Activated CD4-positive, alpha-beta T cell treated with anti-CD3 and anti-CD28 coated beads for 36 hours (primary cell): ENCODE results near the gene GATA2. TPM values are rescaled to one million over a fixed set of nuclear protein-coding genes. Genes with fewer than 3 reads are reported as not detected.

Experiments
- ATAC-seq: fragments of 200-7000 bp; cut with Tn5 transposase; one replicate; pipeline ENCODE4 v1.10.0; 2021; ENCODE audit warnings: mild to moderate bottlenecking, moderate library complexity
- CTCF ChIA-PET: fragments of 350-600 bp; sonication (Branson Sonifier 250); formaldehyde crosslinking; loops from one replicate; lab custom pipeline; 2021; ENCODE audit warnings: antibody characterized with exemption; lab: Charles Lee
- POLR2A ChIA-PET: fragments of 350-600 bp; sonication (Branson Sonifier 250); formaldehyde crosslinking; loops from one replicate; lab custom pipeline; 2021; ENCODE audit warnings: antibody characterized with exemption, inconsistent platforms; lab: Charles Lee
- DNase-seq: peaks from one replicate; pipeline ENCODE4 v3.0.0-alpha.2; 2020
- H3K27ac Mint-ChIP-seq: one replicate; pipeline ENCODE4 v1.8.0; 2021; ENCODE audit warnings: mixed read lengths
- H3K27me3 Mint-ChIP-seq: one replicate; pipeline ENCODE4 v1.8.0; 2021; ENCODE audit warnings: mixed read lengths
- H3K36me3 Mint-ChIP-seq: one replicate; pipeline ENCODE4 v1.8.0; 2021; ENCODE audit warnings: low read depth, mixed read lengths
- H3K4me1 Mint-ChIP-seq: one replicate; pipeline ENCODE4 v1.8.0; 2021; ENCODE audit warnings: mixed read lengths
- H3K4me3 Mint-ChIP-seq: one replicate; pipeline ENCODE4 v1.8.0; 2021; ENCODE audit warnings: mild to moderate bottlenecking, moderate library complexity, mixed read lengths
- H3K9me3 Mint-ChIP-seq: one replicate; pipeline ENCODE4 v1.8.0; 2021; ENCODE audit warnings: low read depth, mixed read lengths
- intact Hi-C, 2 experiments: fragments of 100-400 bp; cut with DNase I in 1 of 2; cut with micrococcal nuclease in 1 of 2; formaldehyde crosslinking; loops; one replicate each; pipeline versions ENCODE4 v1.14.2 to v1.15.1; 2022 to 2024; cut with DNase I, micrococcal nuclease
- total RNA-seq, 2 experiments: library from RNA; stranded (reverse); gene quantifications; one replicate each; pipeline ENCODE4 v1.2.3, GENCODE V29; 2021

Gene GATA2
- total RNA-seq, 2 experiments from 2014 or later, result 0.05 to 0.07 TPM

DNA sequence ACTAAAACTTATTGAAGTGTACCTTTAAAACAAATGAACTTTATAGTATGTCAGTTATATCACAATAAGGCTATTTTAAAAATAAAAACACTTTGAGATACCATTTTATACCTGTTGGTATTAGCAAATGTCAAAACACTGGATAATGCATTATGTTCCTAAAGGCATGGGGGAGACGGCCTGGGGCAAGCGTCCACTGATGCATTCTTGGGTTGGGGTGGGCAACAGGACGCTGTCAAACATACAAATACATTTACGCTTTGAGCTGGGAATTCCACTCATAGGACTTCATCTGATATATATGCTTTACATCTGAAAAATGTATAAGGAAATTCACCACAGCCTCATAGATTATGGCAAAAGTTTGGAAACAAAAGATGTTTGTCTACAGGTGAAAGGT lies 7.6 kb upstream of the GATA2 start:
- no peaks in the 10 kb centered on the region for H3K9me3 Mint-ChIP-seq
- no peak for ATAC-seq
- DNase-seq, result no peak
- POLR2A ChIA-PET, result no interaction called here
- no peaks in the 10 kb centered on the region for H3K4me1 Mint-ChIP-seq
- intact Hi-C loops, result no loop called here
- no peak overlapping the region for H3K27ac Mint-ChIP-seq
- H3K4me3 Mint-ChIP-seq, result no peak overlapping the region
- CTCF ChIA-PET, result interaction anchor here (2.3 kb wide), 1 partner anchor 74 kb away, joined by 15 read pairs; no protein-coding TSS in a partner anchor
- no peaks in the 10 kb centered on the region for H3K36me3 Mint-ChIP-seq
- H3K27me3 Mint-ChIP-seq, result peaks cover 23% of the 10 kb centered on the region

GRCh38 chr3:128499724-128500275 lies 6.8 kb upstream of the GATA2 start:
- no peaks in the 10 kb centered on the region for H3K36me3 Mint-ChIP-seq
- H3K4me1 Mint-ChIP-seq, result no peaks in the 10 kb centered on the region
- no peaks in the 10 kb centered on the region for H3K9me3 Mint-ChIP-seq
- no peak overlapping the region for H3K27ac Mint-ChIP-seq
- no peak overlapping the region for H3K4me3 Mint-ChIP-seq
- intact Hi-C loops, result loop anchor here (2.0 to 5.0 kb wide), 2 partner anchors 85 to 108 kb away; no protein-coding TSS in a partner anchor
- ATAC-seq, result no peak
- CTCF ChIA-PET, result interaction anchor here (0.6 to 1.8 kb wide), 7 partner anchors 49 to 405 kb away, joined by 3 to 18 read pairs (median 4); no protein-coding TSS in a partner anchor
- DNase-seq, result no peak
- peaks cover 30% of the 10 kb centered on the region for H3K27me3 Mint-ChIP-seq
- POLR2A ChIA-PET, result no interaction called here

DNA sequence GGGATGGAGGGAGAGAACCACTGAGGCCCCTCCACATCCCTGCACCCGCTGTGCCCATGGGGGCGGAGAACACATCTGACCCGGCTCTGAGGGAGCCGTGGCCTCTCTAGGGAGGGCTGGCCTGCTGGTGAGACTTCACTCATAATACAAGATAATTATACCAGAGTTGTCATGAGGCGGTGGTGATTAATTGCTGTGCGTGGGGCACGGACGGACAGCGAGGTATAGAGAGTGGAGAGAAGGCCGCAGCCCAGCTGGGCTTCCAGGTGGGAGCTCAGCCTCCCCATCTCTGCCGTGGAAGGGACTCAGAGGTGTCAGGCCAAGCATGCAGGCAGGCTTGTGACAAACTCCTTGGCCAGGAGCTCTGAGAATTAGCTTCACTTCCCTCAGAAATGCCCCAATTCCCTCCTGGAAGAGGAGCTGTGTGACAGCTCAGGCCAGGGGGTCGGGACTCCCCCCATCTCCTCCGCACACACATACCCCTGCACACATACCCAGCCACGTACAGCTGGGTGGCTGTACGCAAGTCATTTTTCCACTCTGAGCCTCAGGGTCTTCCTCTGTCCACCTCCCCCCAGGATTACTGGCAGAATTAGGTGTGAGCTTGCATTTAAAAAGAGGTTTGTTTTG lies 6.0 kb upstream of the GATA2 start:
- ChIA-PET POLR2A (no interaction called here), CTCF (interaction anchor here (0.6 to 2.2 kb wide), 10 partner anchors 25 to 425 kb away, joined by 3 to 18 read pairs (median 4); no protein-coding TSS in a partner anchor)
- Mint-ChIP-seq H3K36me3 (no peaks in the 10 kb centered on the region), H3K4me3 (no peak overlapping the region), H3K27me3 (peaks cover 36% of the 10 kb centered on the region), H3K9me3 (no peaks in the 10 kb centered on the region), H3K4me1 (no peaks in the 10 kb centered on the region), H3K27ac (no peak overlapping the region)
- no peak for DNase-seq
- intact Hi-C loops, result loop anchor here (1.0 to 5.0 kb wide), 3 partner anchors 73 to 108 kb away; no protein-coding TSS in a partner anchor
- no peak for ATAC-seq

DNA sequence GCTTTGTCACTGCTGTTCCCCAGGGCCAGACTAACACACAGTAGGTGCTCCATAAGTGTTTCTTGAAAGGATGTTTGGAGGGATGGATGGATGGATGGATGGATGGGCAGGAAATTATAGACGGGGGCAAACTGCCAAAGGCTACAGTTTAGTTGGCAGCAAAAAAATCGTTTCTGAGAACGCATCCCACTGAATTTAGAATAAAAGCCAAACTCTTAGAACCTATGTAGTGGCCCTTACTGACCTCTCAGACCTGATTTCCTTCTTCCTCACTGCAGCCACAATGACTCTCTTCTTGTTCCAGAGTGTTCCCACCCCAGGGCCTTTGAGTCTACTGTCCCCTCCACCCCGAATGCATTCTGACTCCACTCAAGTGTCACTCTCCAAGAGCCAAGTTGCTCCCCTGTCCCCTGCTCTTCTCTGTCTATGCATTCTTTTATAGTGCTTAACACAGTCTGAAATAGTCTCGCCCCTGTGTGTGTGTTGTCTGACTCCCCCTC lies 5.2 kb upstream of the GATA2 start:
- intact Hi-C loops, result loop anchor here (1.0 to 5.0 kb wide), 3 partner anchors 72 to 109 kb away; no protein-coding TSS in a partner anchor
- ATAC-seq (no peak), DNase-seq (no peak)
- Mint-ChIP-seq H3K36me3 (no peaks in the 10 kb centered on the region), H3K9me3 (no peaks in the 10 kb centered on the region), H3K4me1 (no peaks in the 10 kb centered on the region), H3K27ac (no peak overlapping the region), H3K4me3 (peak overlapping the region; percentile 14), H3K27me3 (peaks cover 42% of the 10 kb centered on the region)
- ChIA-PET POLR2A (no interaction called here), CTCF (interaction anchor here (1.0 to 2.2 kb wide), 3 partner anchors 8 to 424 kb away, joined by 3 to 18 read pairs (median 6); no protein-coding TSS in a partner anchor)

DNA sequence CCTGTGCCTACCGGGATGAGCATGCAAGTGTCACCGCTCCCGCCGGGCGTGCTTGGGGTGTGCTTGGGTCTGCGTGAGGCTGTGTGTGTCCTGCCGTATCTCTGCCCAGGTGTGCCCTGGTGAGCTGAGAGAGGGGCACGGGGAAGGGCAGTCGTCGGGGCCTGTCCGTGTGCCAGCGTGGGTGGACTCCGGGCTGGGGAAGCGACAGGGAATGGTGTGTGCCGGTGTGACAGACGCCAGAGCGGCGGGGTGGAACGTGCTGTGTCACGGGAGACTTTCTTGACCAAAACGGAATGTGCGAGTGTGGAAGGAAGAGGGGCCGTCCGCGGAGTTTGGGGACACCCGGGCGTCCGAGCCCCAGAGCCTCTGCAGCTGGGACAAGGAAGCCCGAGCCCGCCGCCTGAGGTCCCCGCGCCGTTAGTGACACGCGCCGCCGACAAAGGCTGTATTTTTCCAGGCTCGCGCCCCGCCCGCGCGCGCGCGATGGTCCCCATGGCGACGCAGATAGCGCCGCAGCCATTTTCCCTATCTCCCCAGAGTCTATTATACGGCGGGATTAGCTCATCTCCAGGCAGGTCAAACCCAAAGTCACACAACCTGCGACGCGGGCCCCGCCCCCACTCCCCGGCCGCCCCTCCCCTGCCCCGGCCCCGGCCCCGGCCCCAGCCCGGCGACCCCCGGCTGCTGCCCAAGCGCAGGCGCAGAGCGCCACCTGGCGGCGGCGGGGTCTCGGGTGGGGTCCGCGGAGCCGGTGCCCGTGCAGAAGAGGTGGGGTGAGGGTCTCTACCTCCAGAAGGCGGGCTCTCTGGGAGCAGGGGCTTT lies 4.5 kb upstream of the GATA2 start:
- ATAC-seq (peak; percentile 78), DNase-seq (peak; percentile 85)
- intact Hi-C loops, result loop anchor here (1.0 to 5.0 kb wide), 6 partner anchors 71 to 423 kb away; no protein-coding TSS in a partner anchor
- ChIA-PET CTCF (interaction anchor here (0.6 to 2.2 kb wide), 11 partner anchors 9 to 424 kb away, joined by 3 to 6 read pairs (median 3); no protein-coding TSS in a partner anchor), POLR2A (no interaction called here)
- Mint-ChIP-seq H3K27ac (no peak overlapping the region), H3K9me3 (no peaks in the 10 kb centered on the region), H3K4me3 (peak overlapping the region; percentile 61), H3K36me3 (no peaks in the 10 kb centered on the region), H3K27me3 (peaks cover 42% of the 10 kb centered on the region), H3K4me1 (no peaks in the 10 kb centered on the region)

DNA sequence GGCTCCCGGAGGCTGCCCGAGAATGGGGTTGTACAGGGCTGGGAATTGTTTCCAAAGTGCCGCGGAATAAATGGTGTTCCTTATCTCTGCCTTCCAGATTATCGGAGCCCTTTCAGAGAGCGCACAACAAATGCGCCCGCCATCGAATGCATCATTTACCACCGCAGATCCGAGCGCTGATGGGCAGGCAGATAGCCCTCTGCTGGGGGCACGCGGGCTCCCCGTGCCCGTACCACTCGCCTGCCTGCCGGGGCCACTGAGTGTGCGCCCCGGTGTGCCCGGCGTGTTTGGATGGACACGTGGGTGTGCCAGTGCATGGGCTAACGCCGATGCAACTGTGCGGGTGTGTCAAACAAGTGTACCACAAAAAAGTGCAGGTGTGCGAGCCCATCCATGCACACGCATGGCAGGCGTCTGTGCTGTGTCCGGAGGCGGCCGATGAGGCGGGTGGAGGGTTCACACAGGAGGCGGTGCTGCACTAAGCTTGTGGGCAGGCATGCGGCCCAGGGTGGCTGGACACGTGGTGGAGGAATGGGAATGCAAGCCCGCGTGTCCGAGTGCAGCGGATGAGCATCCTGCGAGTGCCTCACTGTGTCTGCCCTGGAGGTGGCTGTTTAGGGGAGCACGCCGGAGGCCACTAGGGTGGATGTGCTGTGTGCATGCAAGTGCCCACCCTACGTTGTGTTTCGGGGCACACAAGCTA lies 3.8 kb upstream of the GATA2 start:
- Mint-ChIP-seq H3K9me3 (no peaks in the 10 kb centered on the region), H3K36me3 (no peaks in the 10 kb centered on the region), H3K4me1 (peaks cover 4% of the 10 kb centered on the region), H3K27me3 (peaks cover 46% of the 10 kb centered on the region), H3K4me3 (peak overlapping the region; percentile 61), H3K27ac (no peak overlapping the region)
- CTCF ChIA-PET, result interaction anchor here (0.6 to 2.2 kb wide), 10 partner anchors 10 to 423 kb away, joined by 3 to 6 read pairs (median 4); no protein-coding TSS in a partner anchor
- DNase-seq (no peak), ATAC-seq (no peak)
- intact Hi-C loops, result loop anchor here (1.0 to 5.0 kb wide), 5 partner anchors 70 to 422 kb away; no protein-coding TSS in a partner anchor
- POLR2A ChIA-PET, result no interaction called here

DNA sequence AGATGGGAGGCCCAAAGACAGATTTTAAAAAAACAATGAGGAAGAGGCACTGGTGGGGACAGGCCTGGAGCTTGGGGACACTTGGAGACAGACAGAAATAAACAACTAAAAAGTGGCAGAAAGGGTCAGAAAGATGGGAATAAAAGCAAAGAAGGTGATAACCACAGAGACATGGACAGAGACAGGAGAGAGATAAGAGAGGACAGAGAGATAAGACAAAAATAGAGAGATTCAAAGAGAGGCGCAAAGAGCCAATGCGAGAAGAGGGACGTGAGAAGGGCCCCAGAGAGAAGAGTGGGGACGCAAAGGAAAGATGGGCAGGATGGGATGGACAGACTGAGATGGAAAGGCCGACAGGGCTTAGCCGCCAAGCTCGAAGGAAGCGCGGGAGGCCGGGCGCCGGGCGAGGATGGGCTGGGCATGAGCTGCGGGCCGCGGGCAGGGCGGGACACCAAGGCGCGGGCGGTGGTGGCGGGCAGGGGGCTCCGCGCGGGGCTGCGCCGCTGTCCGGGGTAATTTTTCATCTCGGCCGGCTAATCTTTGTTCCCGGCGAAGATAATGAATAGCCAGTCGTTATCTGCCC lies 3.1 kb upstream of the GATA2 start:
- Mint-ChIP-seq H3K4me3 (no peak overlapping the region), H3K27me3 (peaks cover 51% of the 10 kb centered on the region), H3K36me3 (no peaks in the 10 kb centered on the region), H3K9me3 (no peaks in the 10 kb centered on the region), H3K27ac (no peak overlapping the region), H3K4me1 (peaks cover 7% of the 10 kb centered on the region)
- DNase-seq (no peak), ATAC-seq (no peak)
- CTCF ChIA-PET, result interaction anchor here (1.4 kb wide), 1 partner anchor 69 kb away, joined by 5 read pairs; no protein-coding TSS in a partner anchor
- intact Hi-C loops, result loop anchor here (2.0 to 5.0 kb wide), 3 partner anchors 111 to 421 kb away; no protein-coding TSS in a partner anchor
- POLR2A ChIA-PET, result no interaction called here

- ChIA-PET POLR2A (no interaction called here), CTCF (interaction anchor here (0.7 to 1.4 kb wide), 2 partner anchors 68 to 113 kb away, joined by 3 to 5 read pairs; no protein-coding TSS in a partner anchor)
- ATAC-seq, result no peak
- Mint-ChIP-seq H3K27ac (no peak overlapping the region), H3K36me3 (no peaks in the 10 kb centered on the region), H3K9me3 (no peaks in the 10 kb centered on the region), H3K27me3 (peaks cover 49% of the 10 kb centered on the region), H3K4me1 (peaks cover 7% of the 10 kb centered on the region), H3K4me3 (no peak overlapping the region)
- no peak for DNase-seq
- intact Hi-C loops, result loop anchor here in 1 of 2 experiments (5.0 kb wide), 1 partner anchor 112 kb away; no protein-coding TSS in a partner anchor
These were observed 2.5 kb upstream of the GATA2 start for GRCh38 chr3:128495435-128495970.

DNA sequence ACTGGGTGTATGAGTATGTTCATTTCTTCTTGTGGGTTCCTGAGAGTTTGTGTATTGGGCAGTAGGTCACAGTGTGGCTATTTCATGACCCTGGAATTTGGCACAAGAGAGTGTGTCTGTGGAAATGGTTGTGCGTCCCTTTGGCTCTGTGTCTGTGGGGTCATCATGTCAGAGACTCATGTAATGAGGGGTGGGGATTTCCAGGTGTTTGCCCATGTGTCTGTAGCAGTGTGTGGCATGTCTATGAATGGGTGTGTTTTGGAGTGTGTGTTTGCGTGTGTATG lies 1.3 kb upstream of the GATA2 start:
- CTCF ChIA-PET, result no interaction called here
- no peak overlapping the region for H3K27ac Mint-ChIP-seq

More for the DNA sequence above, 1.3 kb upstream of the GATA2 start:
- POLR2A ChIA-PET, result no interaction called here
- no peaks in the 10 kb centered on the region for H3K9me3 Mint-ChIP-seq
- H3K27me3 Mint-ChIP-seq, result peaks cover 58% of the 10 kb centered on the region
- no peak overlapping the region for H3K4me3 Mint-ChIP-seq
- intact Hi-C loops, result loop anchor here in 1 of 2 experiments (5.0 kb wide), 1 partner anchor 417 kb away; no protein-coding TSS in a partner anchor
- DNase-seq (no peak), ATAC-seq (no peak)
- no peaks in the 10 kb centered on the region for H3K36me3 Mint-ChIP-seq
- H3K4me1 Mint-ChIP-seq, result peaks cover 12% of the 10 kb centered on the region
